GM18858 (cell line): ENCODE data around the gene PTPRE.
"Not testable (repeated sequence)": the region's sequence is repeated elsewhere in the genome, so short reads cannot be mapped to it uniquely, and the experiment has no call there.

Experiments used
- ATAC-seq: cut with Tn5 transposase; IDR thresholded peaks from one replicate; pipeline ENCODE4 v1.9.1; 2021; ENCODE audit not compliant: unreplicated experiment

Gene PTPRE

DNA sequence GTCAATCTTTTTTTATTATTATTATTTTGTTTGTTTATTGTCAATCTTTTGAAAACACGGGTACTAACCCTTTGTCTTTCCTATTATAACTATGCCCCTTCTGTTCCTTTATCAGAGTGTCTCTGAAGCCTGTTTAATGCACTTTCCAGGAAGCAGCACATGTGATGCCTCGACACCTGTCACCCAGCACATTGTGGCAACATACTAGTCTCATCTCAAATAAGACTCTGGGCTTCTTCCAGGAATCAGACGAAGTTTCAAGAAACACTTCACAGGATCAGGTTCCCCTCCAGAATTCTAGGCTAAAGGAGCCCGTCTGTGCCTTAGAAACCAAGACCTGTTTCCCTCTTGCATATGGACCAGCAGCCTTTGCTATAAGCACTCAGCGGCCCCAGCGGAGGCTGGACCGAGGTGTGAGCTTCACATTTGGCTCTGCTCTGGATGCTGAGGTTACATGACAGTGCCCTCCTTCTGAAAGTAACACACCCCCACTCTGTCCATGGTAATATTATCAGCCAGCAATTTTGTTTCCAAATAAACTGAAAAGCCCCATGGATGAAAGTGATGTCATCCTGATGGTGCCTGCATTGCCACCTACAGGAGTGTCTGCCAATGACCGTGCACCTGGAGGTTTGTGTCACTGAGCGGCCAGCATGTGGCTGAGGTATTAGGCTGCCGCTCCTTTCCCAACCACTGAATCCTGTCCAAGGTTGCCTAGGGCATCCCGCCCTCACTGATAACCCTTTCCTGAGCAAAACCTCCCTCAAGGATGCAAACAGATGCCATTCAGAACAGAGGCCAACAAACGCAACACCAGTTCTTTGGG is 181.2 kb downstream of the PTPRE start:
- no peak for ATAC-seq

GRCh38 chr10:128091636-128092210 is 184.8 kb downstream of the PTPRE start:
- ATAC-seq: no peak

- no peak for ATAC-seq
These were observed 185.6 kb downstream of the PTPRE start for GRCh38 chr10:128092454-128092853.

DNA sequence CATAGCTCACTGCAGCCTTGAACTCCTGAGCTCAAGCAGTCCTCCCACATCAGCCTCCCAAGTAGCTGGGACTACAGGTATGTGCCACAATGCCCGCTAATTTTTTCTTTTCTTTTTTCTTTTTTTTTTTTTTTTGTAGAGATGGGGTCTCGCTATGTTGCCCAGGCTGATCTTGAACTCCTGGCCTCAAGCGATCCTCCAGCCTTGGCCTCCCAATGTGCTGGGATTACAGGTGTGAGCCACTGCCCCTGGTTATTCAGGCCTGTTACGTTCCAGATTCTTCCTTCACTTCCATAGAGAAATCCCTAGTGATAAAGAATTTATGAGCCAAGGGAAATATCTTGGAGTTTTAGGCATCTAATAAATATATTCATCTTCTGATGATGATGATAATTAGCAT is 187.7 kb downstream of the PTPRE start:
- not testable (repeated sequence) for ATAC-seq

- ATAC-seq: no peak
These were observed 188.3 kb downstream of the PTPRE start for GRCh38 chr10:128095027-128095752.

DNA sequence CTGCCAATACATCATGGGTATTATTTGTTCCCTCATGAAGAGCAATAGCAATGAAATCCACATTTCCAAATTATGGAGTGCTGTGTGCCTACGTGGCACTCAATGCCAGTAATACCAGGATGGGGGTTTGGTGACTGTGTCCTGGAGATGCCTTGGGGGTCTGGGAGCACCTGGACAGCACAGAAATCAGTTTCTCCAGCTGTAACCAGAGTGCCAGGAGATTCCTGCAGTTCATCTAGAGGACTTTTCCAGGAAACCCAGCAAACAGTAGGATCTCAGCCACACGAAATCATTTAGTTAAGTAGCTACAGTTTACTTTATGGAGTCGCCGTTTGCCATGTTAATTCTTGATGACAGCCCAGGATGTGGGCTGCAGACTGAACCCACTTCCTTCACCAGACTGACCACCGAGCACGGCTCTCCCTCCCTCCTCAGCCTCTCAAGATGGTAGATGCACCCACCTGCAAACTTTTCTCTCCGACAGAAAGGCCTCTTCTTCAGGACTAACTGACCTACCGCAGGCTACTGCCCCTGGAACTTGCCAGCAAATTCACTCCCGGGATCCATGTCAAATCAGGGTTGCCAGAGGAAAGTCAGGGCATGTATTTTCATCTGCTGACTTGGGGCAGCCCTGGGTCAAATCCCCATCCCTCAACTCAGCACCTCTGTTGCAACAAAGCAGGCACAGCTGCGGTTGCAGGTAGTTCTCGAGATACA is 189.0 kb downstream of the PTPRE start:
- no peak for ATAC-seq

- ATAC-seq: no peak
These were observed 189.7 kb downstream of the PTPRE start for GRCh38 chr10:128096486-128097199.

- ATAC-seq: no peak
These were observed 190.9 kb downstream of the PTPRE start for GRCh38 chr10:128097783-128098182.

- ATAC-seq: no peak
These were observed 191.7 kb downstream of the PTPRE start for GRCh38 chr10:128098631-128099030.

DNA sequence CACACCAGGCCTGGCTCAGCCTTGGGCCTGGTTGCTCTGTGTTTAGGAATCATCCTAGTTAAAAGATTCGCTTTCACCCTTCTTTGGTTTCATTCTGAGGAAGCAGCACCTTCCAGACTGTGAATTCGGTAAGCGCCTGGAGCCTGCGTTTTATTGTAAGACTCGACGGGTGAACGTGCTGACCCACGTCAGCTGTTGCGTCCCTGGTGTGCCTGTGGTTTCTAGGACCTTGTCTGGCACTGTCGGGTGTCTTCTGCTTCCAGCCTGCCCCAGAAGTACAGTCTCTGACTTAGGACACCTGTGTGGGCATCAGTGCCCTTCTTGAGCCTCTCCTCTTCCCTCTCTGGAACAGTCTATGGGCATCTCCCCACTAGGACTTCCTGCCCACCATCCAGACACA is 193.0 kb downstream of the PTPRE start:
- ATAC-seq: no peak

DNA sequence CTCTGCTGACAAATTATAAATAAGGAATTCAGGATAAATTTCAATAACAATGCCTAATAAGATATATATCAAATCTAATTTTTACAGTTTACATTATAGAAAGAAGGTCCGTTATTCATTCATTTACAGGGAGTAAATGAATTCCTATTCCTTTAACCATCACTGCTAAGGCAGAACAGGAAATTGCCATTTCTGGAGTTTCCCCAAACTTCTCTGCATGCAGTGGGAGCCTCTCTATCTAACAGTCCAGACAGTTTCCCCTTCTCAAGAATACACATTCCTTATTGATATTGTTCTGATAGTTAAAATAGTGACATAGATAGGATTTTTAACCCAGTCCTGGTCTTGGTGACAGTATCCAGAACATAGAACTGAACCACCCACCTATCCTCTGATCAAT is 195.0 kb downstream of the PTPRE start:
- ATAC-seq: no peak

DNA sequence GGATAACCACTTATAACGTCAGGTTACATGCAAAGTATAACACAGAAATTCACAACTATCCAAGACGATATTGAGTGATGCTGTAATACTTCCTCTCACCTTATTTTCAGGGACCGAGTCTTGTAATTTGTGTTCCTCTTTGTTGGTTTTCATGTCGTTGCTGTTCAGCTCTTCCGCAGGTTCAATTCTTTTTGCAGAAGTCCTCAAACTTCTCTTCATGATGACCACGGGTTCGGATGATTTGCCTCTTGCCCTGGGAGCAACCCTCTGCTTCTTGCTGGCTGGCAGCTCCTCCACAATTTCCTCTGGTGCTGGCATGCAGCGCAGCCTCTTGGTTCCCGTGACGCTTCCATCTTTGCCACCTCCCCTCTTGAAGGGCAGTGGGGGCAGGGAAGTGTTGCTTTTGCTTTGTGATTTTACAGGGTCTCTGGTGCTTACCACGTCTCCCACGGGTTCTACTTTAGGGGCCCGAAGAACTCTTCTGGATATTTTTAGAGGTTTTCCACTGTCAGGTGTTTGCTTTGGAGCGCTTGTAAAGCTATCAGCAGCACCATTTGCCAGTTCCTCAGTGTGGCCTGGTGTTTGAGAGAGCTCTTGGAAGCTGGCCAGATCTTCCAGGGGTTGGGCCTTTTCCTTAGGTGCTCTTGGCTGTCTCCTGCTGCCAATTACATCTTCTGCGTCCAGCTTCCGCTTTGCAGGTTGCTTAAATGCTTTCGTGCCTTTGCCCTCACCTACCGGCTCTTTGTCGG is 195.8 kb downstream of the PTPRE start:
- ATAC-seq: no peak

- ATAC-seq: no peak
These were observed 196.4 kb downstream of the PTPRE start for GRCh38 chr10:128103229-128103714.

DNA sequence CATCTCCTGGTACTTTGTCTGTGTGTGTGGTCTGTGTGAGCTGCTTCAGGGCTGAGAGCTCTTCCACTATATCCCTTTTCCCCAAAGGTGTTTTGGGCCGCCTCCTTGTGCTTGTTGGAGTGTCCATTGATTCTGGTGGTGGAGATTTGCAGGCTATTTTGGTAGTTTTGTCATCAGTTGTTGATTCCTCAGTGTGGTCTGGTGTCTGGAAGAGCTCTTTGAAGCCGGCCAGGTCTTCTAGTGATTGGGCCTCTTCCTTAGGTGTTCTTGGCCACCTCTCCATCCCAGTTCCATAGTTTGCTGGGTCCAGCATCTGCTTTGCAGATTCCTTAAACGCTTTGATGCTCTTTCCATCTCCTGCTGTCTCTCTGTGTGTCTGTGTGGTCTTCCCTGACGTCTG is 198.5 kb downstream of the PTPRE start:
- ATAC-seq: no peak

DNA sequence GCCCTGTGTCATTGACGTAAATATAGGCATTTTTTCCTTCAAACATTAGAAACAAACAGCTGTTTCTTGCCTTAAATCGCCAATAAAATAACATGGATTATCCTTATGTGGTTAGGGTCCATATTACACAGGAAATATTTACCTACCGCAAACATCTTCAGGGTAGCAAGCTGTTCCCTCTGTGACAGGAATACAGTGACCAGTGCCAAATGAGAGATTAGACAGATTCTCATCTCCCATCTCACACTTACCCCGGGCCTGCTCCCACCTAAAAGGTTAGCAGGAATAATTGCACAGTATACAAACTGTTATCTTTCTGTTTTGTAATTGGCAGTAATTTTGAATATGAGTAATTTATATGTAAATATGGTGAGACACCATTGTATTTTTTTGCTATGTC is 202.8 kb downstream of the PTPRE start:
- ATAC-seq: no peak

DNA sequence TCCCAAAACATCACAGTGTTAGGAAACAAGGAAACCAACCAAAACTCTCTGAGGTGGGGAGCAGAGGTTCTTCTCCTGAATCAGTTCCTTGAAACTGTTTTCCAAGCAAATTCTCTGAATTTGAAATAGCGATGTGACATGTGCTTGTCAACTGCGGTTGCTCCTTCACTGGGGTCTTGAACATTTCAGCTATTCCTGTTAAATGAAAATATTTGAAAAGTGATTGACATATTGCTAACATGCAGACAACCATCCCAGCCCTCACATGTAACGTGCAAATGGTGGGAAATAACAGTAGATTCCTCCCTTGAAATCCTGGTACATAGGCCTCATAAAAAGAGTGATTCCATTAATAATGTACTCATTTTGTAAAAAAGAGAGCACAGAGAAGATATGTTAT is 203.4 kb downstream of the PTPRE start:
- no peak for ATAC-seq

GRCh38 chr10:128111696-128112095 is 204.8 kb downstream of the PTPRE start:
- no peak for ATAC-seq

GRCh38 chr10:128113026-128113425 is 206.1 kb downstream of the PTPRE start:
- no peak for ATAC-seq

DNA sequence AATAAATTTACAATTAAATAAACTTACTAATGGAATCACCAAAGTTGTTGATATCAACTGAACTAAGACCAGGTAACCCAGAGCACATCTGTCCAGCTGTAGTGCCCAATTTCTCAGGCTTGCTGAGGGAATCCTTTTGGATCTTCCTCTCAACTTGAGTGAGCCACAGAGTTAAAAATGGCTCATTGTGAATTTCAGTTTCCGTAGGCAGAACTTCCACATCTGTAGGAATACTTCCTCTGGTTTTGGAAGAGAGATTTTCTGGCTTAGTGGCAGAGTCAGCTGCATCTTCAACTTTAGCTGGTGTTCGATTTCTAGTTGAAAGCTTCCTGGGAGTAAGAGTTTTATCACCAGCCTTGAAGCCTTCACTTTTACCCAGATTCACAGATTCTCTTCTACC is 208.0 kb downstream of the PTPRE start:
- ATAC-seq: no peak

DNA sequence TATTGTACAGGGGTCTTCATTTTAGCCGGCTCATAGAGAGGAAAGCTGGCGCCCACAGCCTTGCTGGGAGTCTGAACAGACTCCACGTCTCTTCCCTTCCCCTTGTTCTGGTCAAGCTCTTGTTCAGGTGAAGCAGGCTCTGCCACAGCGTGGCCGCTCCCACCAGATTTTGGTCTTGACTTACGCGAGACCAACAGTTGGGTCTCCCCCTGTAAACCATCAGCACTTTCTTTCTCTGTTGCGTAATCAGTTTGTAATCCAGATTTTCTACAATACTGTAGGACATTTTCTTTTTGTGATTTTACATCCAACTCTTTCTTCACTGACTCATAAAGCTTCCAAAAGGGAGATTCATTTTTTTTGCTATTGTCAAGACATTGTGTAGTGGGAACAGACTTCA is 208.5 kb downstream of the PTPRE start:
- ATAC-seq: no peak
